NCI-H82 treated with DMSO at 0.1 percent for 48 hours (cell line): Measurements from ENCODE around the gene LRRC26.
A peak's percentile ranks its signal among the peaks of the same experiment; 100 is the strongest.

Experiments used
- DNase-seq: peaks from one replicate; lab custom pipeline; 2025; ENCODE audit not compliant: unreplicated experiment; lab: John Stamatoyannopoulos, UW

Gene LRRC26, protein sequence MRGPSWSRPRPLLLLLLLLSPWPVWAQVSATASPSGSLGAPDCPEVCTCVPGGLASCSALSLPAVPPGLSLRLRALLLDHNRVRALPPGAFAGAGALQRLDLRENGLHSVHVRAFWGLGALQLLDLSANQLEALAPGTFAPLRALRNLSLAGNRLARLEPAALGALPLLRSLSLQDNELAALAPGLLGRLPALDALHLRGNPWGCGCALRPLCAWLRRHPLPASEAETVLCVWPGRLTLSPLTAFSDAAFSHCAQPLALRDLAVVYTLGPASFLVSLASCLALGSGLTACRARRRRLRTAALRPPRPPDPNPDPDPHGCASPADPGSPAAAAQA

GRCh38 chr9:137169896-137170358, at the start of gene LRRC26:
TSS of gene LRRC26 (minus strand) at chr9:137170051. CDS start at chr9:137169943, 108 bp downstream.
- no peak for DNase-seq

DNA sequence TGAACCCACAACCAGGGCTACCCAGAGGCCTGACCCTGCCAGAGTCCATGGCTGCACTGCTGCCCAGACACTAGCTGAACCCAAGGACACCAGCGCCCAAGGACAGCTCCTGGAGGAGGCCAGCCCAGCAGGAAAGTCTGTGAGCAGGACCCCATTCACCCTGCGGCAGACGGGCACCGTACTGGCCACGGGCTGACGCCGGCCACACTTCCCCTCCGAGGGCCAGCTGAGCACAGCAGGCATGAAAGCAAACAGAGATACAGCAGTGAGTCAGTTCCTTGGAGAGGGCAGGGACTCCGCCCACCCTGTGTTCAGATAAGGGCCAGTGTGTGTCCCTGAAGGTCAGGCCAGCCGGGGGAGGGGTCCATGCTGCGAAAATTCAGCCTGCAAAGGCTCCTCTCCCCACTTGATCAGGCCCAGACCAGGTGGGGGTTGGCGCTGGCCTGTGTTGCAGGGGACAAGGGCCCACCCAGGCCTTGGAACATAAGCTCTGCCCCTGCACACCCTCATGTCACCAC, 49.0 kb upstream of the LRRC26 start:
- DNase-seq, result no peak

DNA sequence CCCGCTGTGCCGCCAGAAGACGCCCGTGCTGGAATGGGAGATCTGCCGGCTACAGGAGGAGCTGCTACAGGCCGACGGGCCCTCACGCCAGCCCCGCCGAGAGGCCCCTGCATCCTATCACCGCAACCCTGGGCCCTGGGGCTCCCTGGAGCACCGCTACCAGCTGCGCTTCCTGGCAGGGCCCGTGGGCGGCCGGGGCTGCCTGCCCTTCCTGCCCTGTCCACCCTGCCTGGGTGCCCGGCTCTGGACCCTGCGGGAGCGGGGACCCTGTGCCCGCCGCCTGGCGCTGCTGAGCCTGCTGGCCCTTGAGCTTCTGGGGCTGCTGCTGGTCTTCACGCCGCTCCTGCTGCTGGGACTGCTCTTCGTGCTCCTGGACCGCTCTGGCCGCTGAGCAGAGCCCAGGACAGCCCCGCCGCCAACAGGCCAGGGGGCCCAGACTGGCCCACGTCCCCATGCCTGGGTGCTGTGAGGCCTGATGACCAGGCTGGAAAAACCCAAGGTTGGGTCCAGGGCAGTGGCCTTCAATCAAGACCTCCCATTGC, 48.4 kb upstream of the LRRC26 start:
- no peak for DNase-seq

GRCh38 chr9:137217276-137218211, 47.7 kb upstream of the LRRC26 start:
- DNase-seq, result no peak

DNA sequence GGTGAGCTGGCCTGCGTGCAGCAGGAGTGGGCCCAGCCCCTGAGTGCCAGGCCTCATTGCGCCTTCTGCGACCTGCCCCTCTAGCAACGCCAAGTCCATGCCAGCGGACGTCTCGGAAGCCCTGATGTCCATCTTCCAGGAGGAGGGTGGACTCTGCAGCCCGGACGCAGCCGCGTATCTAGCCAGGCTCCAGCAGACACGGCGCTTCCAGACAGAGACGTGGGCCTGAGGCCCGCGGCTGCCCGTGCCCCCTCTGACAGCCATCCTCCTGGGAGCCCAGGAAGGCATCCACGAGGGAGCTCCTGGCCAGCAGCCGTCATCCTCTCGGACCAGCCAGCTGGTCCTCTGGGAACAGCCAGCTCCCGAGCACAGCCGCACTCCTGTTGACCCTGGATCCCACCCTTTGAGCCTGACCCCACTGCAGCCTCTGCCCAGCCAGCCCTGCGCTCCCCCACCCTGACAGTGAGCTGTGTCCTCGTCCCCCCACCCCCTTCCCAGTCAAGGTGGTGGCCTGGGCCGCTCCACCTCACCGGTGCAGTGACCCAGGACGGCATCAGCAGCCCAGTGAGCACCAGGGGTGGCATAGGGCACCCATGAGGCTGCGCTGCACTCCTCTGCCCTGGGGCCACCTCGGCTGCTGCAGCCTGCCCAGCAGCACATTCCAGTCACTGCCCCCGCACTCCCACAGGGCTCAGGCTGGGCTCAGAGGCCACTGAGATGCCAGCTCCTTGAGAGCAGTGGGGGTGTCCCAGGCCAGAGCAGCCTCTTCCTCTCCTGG, 46.5 kb upstream of the LRRC26 start:
- DNase-seq, result no peak

DNA sequence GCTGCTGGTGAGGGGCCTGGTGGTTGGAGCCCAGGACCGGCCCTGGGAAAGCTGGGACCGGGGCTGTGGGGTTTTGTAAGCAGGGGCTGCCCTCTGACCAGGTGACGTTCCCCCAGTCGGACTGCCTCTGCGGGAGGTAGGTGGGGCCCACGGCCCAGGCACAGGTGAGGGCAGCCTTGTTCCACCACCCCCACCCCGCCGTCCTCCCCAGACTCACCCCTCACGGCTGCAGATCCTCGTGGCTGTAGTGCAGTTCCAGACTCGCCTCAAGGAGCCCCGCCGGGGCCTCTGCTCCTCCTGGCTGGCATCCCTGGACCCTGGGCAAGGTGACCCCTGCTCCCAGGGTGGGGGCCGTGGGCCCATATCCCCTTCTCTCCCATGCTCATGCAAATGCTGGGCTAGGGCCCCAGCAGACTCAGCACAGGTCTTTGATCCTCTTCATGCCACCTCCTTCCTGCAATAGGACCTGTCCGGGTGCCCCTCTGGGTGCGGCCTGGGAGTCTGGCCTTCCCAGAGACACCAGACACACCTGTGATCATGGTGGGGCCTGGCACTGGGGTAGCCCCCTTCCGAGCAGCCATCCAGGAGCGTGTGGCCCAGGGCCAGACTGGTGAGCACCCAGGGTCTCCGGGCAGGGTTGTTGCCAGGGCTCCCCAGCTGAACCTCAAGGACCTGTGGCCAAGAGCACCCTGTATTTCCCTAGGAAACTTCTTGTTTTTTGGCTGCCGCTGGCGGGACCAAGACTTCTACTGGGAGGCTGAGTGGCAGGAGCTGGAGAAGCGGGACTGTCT, 45.5 kb upstream of the LRRC26 start:
- DNase-seq, result no peak

DNA sequence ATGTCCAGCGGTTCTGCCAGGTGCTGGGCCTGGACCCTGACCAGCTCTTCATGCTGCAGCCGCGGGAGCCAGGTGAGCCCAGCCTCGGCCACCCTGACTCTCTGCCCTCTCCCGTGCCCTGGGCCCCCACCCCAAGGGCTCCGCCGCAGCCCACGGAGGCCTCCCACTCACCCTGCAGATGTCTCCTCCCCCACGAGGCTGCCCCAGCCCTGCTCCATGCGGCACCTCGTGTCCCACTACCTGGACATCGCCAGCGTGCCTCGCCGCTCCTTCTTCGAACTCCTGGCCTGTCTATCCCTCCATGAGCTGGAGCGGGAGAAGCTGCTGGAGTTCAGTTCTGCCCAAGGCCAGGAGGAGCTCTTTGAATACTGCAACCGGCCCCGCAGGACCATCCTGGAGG, 44.8 kb upstream of the LRRC26 start:
- DNase-seq, result no peak

DNA sequence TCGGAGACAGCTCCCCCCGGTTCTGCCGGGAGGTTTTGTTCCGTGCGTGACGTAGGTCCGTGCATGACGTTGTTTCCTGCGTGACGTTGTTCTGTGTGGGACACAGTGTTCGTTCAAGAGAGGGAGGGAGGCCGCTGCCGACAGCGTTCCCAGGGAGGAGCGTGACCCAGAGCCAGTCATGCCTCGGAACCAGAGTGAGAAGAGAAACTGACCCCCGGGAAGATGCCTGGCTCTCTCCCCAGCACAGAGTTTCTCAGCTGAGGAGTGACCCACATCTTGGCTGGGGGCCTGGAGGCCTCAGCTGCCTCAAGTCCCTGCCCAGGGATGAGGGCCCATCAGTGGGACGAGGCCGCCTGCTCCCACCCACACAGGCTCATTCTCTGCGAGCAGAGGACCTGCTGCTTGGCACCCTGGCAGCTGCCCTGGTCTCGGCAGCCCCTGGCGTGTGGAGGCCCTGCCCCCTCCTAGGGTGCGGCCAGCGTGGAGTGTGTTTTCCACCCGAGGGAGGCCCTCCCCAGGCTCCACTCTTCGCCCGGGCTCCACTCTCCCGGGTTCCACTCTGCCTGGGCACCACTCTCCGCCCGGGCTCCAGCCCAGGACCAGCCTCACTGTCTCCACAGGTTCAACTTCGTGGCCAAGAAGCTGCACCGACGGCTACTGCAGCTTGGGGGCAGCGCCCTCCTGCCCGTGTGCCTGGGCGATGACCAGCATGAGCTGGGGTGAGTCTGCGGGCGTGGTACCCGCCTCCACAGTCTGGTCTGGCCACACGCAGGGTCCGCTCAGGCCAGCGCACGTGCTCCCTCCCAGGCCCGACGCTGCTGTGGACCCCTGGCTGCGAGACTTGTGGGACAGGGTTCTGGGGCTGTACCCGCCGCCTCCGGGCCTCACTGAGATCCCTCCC, 43.6 kb upstream of the LRRC26 start:
- no peak for DNase-seq

DNA sequence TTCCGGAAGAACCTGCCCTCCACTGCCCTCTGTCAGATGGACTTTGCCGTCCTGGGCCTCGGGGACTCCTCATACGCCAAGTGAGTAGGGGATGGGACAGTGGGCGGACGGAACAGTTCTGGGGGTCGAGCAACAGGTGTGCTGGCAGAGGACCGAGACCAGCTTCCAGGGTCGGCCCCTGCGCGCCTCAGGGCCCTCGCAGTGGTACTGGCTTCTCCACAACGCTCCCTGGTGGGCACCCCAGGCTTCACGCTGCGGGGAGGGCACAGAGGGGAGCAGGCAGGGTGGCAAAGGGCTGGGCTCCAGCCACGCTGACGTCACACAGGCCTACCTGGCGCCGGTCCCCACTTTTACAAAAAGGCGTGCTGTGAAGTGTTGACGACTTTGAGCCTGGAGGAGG, 42.7 kb upstream of the LRRC26 start:
- no peak for DNase-seq

DNA sequence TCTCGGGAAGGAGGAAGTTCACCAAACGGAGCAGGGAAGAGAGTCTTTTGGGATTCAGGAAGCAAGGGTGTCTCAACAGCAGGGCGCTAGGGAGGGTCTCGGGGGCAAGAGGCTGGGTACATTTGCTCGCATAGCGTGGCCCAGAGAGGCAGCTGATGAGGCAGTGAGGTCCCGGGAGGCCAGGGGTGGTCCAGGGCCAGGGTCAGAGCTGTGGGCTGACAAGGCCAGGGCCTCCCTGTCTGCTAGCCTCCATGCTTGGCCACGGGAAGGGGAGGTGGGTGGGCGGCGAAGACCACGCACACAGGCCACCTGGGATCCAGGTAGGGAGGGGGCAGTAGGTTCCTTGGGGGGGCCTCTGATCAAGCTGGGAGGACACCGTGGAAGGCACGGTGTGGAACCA, 41.7 kb upstream of the LRRC26 start:
- no peak for DNase-seq

DNA sequence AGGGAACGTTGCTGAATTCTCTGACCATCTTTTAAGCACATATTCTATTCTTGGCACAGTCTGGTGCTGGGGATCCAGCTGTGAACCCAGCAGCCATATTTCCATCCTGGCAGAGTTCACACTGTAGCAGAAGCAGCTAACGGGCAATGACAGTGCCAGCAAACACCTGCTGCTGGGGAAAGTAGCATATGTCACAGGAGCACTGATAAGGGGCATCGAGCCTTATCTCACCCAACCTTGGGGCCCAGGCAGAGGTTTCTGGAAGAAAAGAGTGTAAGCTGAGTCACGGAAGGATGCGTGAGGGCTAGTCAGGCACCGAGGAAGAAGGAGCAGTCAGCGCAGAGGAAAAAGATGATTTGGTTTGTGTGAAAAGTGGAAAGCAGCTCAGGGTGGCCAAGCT, 36.8 kb upstream of the LRRC26 start:
- no peak for DNase-seq

GRCh38 chr9:137205126-137206069, 35.5 kb upstream of the LRRC26 start, which contains the start of the genes NDOR1 and TMEM203:
TSS of gene NDOR1 (plus strand) at chr9:137205700. CDS start at chr9:137205778, 78 bp downstream.
TSS of gene TMEM203 (minus strand) at chr9:137205648. CDS start at chr9:137205414, 234 bp downstream.
- peak; percentile 25 for DNase-seq

DNA sequence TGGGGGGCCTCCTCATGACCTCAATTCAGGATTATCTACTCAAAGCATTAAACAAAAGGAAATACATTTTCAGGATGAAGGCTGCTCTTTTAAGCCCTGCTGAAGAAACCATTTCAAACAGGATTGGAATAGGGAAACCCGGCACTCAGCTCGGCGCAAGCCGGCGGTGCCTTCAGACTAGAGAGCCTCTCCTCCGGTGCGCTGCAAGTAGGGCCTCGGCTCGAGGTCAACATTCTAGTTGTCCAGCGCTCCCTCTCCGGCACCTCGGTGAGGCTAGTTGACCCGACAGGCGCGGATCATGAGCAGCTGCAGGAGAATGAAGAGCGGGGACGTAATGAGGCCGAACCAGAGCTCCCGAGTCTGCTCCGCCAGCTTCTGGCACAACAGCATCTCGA, 34.9 kb upstream of the LRRC26 start:
- DNase-seq, result no peak

DNA sequence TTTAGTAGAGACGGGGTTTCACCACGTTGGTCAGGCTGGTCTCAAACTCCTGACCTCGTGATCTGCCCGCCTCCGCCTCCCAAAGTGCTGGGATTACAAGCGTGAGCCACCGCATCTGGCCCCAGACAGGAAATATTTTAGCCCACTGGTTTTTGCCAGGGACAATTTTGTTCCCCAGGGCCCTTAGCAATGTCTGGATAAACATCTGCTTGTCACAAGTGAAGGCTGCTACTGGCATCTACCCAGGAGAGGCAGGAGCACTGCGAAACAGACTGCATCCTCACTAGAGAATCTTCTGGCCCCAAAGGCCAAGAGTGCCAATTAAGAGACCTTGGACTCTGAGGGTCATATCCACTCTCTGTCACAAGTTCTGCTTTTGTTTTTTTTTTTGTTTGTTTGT, 33.1 kb upstream of the LRRC26 start:
- DNase-seq, result no peak

DNA sequence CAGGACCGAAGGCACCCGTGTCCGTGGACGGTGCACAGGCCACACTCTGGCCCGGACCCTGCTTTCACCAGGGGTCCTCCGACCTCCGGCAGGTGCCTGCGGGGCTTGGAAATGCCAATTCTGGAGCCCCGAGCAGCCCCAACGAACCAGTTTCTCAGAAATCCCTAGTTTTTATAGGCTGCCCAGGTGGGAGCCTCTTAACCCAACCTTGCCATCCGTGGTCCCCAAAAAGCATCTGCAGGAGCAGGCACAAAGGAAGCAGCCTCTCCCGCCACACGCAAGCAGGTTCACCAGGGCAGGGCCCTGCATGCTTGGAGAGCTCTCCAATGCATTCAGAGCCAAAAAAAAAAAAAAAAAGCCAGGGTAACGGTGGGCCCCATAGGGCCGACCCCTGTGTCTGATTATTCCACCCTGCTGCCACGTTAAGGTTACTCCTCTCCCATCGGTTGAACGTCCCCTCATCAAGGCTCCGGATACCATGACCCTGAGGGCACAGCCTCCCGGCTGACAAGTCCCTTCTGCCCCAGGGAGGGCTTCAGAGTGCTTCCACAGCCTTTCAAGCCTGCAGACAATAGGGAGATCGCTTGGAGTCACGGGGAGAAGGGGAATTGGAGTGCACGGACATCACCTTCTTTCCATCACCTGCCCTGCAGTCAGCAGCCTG, 31.5 kb upstream of the LRRC26 start:
- DNase-seq, result no peak

DNA sequence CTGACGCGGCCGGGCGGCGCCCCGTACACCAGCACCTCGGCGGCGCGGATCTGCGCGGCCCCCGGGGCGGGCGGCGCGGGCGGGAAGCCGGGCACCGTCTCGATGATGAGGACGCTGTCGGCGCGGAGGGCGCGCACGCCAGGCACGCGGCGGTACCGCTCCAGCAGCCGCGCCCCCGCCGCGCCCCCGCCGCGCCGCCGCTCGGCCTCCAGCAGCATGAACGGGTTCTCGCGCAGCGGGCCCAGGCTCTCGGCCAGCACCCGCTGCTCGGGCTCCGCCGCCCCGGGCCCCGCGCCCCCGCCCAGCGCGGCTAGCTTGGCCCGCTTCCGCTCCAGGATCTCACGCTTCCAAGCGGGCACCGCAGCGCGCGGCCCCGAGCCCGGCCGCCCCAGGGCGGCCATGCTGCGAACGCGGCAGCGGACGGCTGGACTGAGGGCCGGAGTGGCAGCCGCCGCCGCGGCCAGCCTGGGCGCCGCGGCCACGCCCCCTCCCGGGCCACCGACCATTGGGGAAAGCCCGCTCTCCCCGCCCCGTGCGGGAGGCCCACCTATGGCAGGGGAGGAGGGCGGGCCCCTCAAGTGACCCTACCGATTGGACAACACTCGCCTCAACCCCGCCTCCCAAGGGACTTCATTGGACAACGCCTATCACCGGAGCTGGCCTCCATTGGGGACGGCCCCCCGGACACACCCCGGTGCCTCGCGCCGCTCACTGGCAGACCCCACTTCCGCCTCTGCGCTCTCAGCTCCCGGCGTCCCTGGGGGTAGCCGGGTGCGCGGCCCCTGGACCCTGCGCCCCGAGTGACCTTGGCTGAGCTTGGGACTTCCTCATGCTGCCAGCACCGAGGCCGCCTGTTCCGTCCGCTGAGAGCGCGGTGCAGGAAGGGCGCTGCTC, 30.7 kb upstream of the LRRC26 start, which contains the start of gene TPRN:
Gene TPRN (minus strand): TSS at position 431 of the 894 bp plus-strand sequence. CDS start 30 bp downstream, at position 401.
- DNase-seq, result peak; percentile 96
